GM12878 (cell line): ENCODE results near the gene ILKAP. TPM values are rescaled to one million over a fixed set of nuclear protein-coding genes. Genes with fewer than 3 reads are reported as not detected.

Experiments
- ATAC-seq: fragments of 200-7000 bp; cut with Tn5 transposase; 3 replicates; pipeline ENCODE4 v1.9.1; 2020; ENCODE audit warnings: mild to moderate bottlenecking, moderate library complexity
- BruUV-seq: library from RNA; stranded (reverse); fragments of 400-500 nt; replicated peaks from 2 replicates; lab custom pipeline; 2021; lab: Mats Ljungman, UMichigan
- CTCF ChIA-PET: fragments of 300-600 bp; sonication (Branson Sonifier 250); formaldehyde crosslinking; extraction: SDS; loops from one replicate; lab custom pipeline; 2021; ENCODE audit warnings: inconsistent platforms; lab: Yijun Ruan, JAX
- POLR2A ChIA-PET: fragments of 350-600 bp; formaldehyde crosslinking; extraction: SDS; loops from one replicate; lab custom pipeline; 2021; ENCODE audit warnings: inconsistent platforms; lab: Charles Lee
- RAD21 ChIA-PET: fragments of 300-600 bp; sonication (Branson Sonifier 250); formaldehyde crosslinking; loops from one replicate; lab custom pipeline; 2023; ENCODE audit warnings: antibody characterized with exemption; ENCODE audit not compliant: unreplicated experiment; lab: Charles Lee
- SMC1A ChIA-PET: fragments of 300-600 bp; sonication (Branson Sonifier 250); formaldehyde crosslinking; loops from one replicate; lab custom pipeline; 2023; ENCODE audit not compliant: unreplicated experiment, uncharacterized antibody; lab: Charles Lee
- DNase-seq: peaks from one replicate; pipeline ENCODE4 v3.0.0-alpha.2; 2011; ENCODE audit warnings: low read depth, low spot score
- FAIRE-seq: peaks from 3 replicates; lab custom pipeline; 2011; peaks lifted over from hg19 to GRCh38; lab: Jason Lieb, UNC
- H2AFZ ChIP-seq: 2 replicates; pipeline ENCODE4 v1.6.0; 2011; ENCODE audit warnings: low read depth, low read length, control low read depth; ENCODE audit not compliant: control insufficient read depth
- H3K27ac ChIP-seq: 2 replicates; pipeline ENCODE4 v1.5.1; 2011; ENCODE audit warnings: control low read depth; ENCODE audit not compliant: control insufficient read depth, insufficient read depth
- H3K27me3 ChIP-seq, 2 experiments: replicated peaks in 1 of 2; 2 replicates each; pipeline versions ENCODE4 v1.6.0 to v1.6.1; 2011; ENCODE audit warnings: low read length in 1 of 2; ENCODE audit not compliant: control insufficient read depth in 2 of 2, insufficient read depth in 2 of 2
- H3K36me3 ChIP-seq, 2 experiments: 2 replicates each; pipeline ENCODE4 v1.5.1; 2011; ENCODE audit warnings: low read length in 1 of 2; ENCODE audit not compliant: control insufficient read depth in 2 of 2, insufficient read depth in 2 of 2
- H3K4me1 ChIP-seq: 2 replicates; pipeline ENCODE4 v1.6.1; 2011; ENCODE audit warnings: mild to moderate bottlenecking, low read length, moderate library complexity, mixed read lengths; ENCODE audit not compliant: control insufficient read depth, insufficient read depth
- H3K4me2 ChIP-seq: 2 replicates; pipeline ENCODE4 v1.6.0; 2011; ENCODE audit warnings: control low read depth; ENCODE audit not compliant: control insufficient read depth, insufficient read depth
- H3K4me3 ChIP-seq: fragments of 200-600 bp; sonication (generic); 2 replicates; pipeline ENCODE4 v1.5.1; 2016
- H3K79me2 ChIP-seq: 2 replicates; pipeline ENCODE4 v1.6.0; 2011; ENCODE audit warnings: low read length; ENCODE audit not compliant: control insufficient read depth, insufficient read depth
- H3K9ac ChIP-seq: 2 replicates; pipeline ENCODE4 v1.8.0; 2011; ENCODE audit warnings: low read length, control low read depth, mixed read lengths; ENCODE audit not compliant: control insufficient read depth, insufficient read depth
- H3K9me3 ChIP-seq: replicated peaks from 3 replicates; pipeline ENCODE4 v1.5.1; 2011; ENCODE audit warnings: mild to moderate bottlenecking, low read length; ENCODE audit not compliant: control insufficient read depth, insufficient read depth
- H4K20me1 ChIP-seq: 2 replicates; pipeline ENCODE4 v1.6.0; 2011; ENCODE audit not compliant: control insufficient read depth, insufficient read depth
- ASH2L ChIP-seq: fragments of 300-600, 200-600 bp; sonication (generic); IDR thresholded peaks from 2 replicates; pipeline ENCODE4 v1.6.1; 2017; ENCODE audit warnings: low read depth, mild to moderate bottlenecking, borderline replicate concordance
- CBX5 ChIP-seq: sonication (generic); IDR thresholded peaks from 2 replicates; pipeline ENCODE4 v1.6.1; 2016; ENCODE audit warnings: low read depth, moderate library complexity, mild to moderate bottlenecking, inconsistent platforms
- FOS ChIP-seq: IDR thresholded peaks from 3 replicates; pipeline ENCODE4 v1.6.1; 2011; ENCODE audit warnings: borderline replicate concordance; ENCODE audit not compliant: insufficient read length; ENCODE audit errors: extremely low read depth
- NKRF ChIP-seq: fragments of 450-650 bp; conservative IDR thresholded peaks from 2 replicates; pipeline ENCODE4 v1.6.1; 2017; ENCODE audit warnings: mild to moderate bottlenecking, moderate library complexity
- PML ChIP-seq: IDR thresholded peaks from 2 replicates; pipeline ENCODE4 v1.6.1; 2012; ENCODE audit warnings: low read length, inconsistent platforms
- POLR2A ChIP-seq: IDR thresholded peaks from 2 replicates; pipeline ENCODE4 v1.6.1; 2011; ENCODE audit warnings: low read depth, mild to moderate bottlenecking, low read length
- SPI1 ChIP-seq: IDR thresholded peaks from 2 replicates; pipeline ENCODE4 v1.6.1; 2011; ENCODE audit warnings: low read depth, mild to moderate bottlenecking, low read length, moderate library complexity, borderline replicate concordance; ENCODE audit not compliant: insufficient read depth
- TARDBP ChIP-seq: IDR thresholded peaks from 2 replicates; pipeline ENCODE4 v1.6.1; 2016; ENCODE audit warnings: borderline replicate concordance
- USF1 ChIP-seq: IDR thresholded peaks from 2 replicates; pipeline ENCODE4 v1.6.1; 2011; ENCODE audit warnings: borderline replicate concordance, low read depth, mild to moderate bottlenecking, moderate library complexity, mixed read lengths, low read length; ENCODE audit not compliant: insufficient read depth; ENCODE audit errors: extremely low read length
- ZBTB33 ChIP-seq: fragments of 450-650 bp; IDR thresholded peaks from 2 replicates; pipeline ENCODE4 v1.6.1; 2017; ENCODE audit warnings: mild to moderate bottlenecking
- ZNF592 ChIP-seq: fragments of 450-650 bp; IDR thresholded peaks from 2 replicates; pipeline ENCODE4 v1.6.1; 2017; ENCODE audit warnings: mild to moderate bottlenecking, moderate library complexity
- ZNF622 ChIP-seq: fragments of 450-650 bp; IDR thresholded peaks from 2 replicates; pipeline ENCODE4 v1.6.1; 2017; ENCODE audit warnings: mild to moderate bottlenecking, inconsistent platforms
- WGBS: methylation state at CpG from one replicate; pipeline ENCODE4 v1.1.6; 2016; ENCODE audit warnings: low lambda C conversion rate; ENCODE audit not compliant: insufficient replicate concordance, insufficient coverage; ENCODE audit errors: missing lambda C conversion rate; 5-methylcytosine and 5-hydroxymethylcytosine counted together
- in situ Hi-C: fragments of 300-500 bp; cut with MboI; formaldehyde crosslinking; loops from 9 replicates; pipeline ENCODE4 v1.14.3; 2018; ENCODE audit warnings: mixed read lengths
- intact Hi-C: fragments of 100-400 bp; cut with micrococcal nuclease; formaldehyde crosslinking; loops from one replicate; pipeline ENCODE4 v1.14.2; 2022; ENCODE audit not compliant: unreplicated experiment
- polyA plus RNA-seq, 11 experiments: library from polyadenylated mRNA; depleted of rRNA in 4 of 11; unstranded in 6 of 11; stranded (reverse) in 5 of 11; fragments of >200 nt; fragmentation: Nextera tagmentation in 4 of 11; fragmentation: Illumina TruSeq in 1 of 11; extraction: Ambion mirVana in 4 of 11; extraction: Trizol in 1 of 11; gene quantifications; 1 replicate in 1 of 11; 2 replicates in 10 of 11; pipeline versions ENCODE4 v1.2.1 to v1.2.3, GENCODE V29; 2011 to 2016; ENCODE audit warnings: inconsistent platforms in 2 of 11, missing spikeins in 2 of 11, low read depth in 1 of 11
- total RNA-seq, 4 experiments: library from RNA; depleted of rRNA in 3 of 4; stranded (reverse); fragments of >200 nt in 3 of 4; fragmentation: Illumina TruSeq in 1 of 4; extraction: Trizol in 1 of 4; gene quantifications; 2 replicates each; pipeline versions ENCODE4 v1.2.1 to v1.2.3, GENCODE V29; 2013 to 2021

ILKAP gene
- total and polyA plus RNA-seq, 10 of the 15 experiments (the other 5 are each of a cell fraction or from before 2014, with no cell fraction given) = 4.2 to 65.3 (median 37.3) TPM

DNA sequence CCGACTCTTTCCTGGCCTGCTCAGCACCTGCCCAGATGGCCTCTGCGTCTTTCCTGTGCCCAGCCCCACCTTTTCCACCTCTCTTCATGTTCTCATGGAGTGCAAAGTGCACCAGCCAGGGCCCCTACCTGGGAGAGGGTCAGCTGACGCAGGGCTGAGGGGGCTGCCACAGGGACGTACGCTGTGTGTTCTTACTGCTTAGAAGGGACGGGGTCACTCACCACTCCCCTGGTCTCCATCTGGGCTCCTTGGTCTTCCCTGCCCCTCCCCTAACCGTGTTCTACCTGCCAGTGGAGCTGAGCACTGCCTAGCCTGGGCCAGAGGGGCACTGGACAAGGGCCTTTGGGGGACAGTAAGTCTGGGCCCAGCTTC, 36.2 kb downstream of the ILKAP start (continued):
- TF ChIP-seq NKRF (no peak), ASH2L (no peak), TARDBP (no peak), CBX5 (no peak)

DNA sequence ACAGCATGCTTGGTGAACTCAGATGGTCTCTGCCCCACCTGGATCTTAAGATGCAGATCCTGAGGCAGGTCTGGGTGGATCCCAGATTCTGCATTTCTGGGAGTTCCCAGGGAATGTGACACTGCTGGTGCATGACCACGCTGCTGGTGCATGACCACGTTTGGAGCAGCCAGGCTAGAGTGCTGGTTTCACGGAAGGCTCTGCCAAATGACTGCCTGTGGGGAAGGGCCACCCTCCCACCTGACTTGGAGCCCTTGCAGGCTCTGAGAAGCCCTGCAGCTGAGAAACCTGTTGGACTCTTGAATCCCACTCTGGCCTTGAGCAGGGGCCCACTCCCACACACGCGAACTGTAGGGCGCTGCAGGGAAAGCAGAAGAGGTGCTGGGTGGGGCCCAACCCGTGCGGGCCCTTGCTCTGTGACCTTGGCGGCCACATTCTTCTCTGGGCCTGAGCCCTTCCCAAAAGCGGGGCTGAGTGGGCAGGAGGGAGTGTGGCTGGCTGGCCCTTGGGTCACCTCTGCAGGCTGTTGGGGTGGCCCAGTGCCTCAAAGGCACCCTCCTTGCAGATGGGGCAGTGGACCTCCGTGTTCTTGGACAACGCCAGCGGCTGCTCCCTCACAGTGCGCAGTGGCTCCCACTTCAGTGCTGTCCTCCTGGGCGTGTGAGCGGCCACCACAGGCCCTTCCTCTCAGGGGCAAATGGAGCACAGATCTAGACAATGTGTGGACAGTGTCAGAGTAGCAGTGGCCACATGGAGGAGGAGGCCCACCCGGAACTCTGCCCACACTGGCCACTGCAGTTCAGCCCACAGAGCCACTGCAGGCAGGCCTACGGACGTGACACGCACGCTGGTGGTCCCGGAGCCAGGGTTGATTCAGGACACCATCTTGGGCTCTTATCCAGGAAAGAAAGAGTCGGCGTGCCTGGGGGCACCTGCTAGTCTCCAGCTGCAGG, 36.8 kb downstream of the ILKAP start:
- ATAC-seq (no peak), FAIRE-seq (no peak), DNase-seq (no peak)
- RAD21 ChIA-PET = no interaction called here
- Histone ChIP-seq H2AFZ (no peak overlapping the region), H3K9me3 (no peaks in the 10 kb centered on the region), H3K4me3 (no peak overlapping the region), H4K20me1 (no peaks in the 10 kb centered on the region; the same call in 1 of the 2 replicates), H3K4me2 (no peak overlapping the region), H3K9ac (no peak overlapping the region), H3K4me1 (no peaks in the 10 kb centered on the region), H3K27me3 (peaks cover 0 to 5% of the 10 kb centered on the region in 2 experiments; a peak in 3 of 4 replicates), H3K27ac (no peak overlapping the region), H3K79me2 (no peaks in the 10 kb centered on the region), H3K36me3 (peaks cover 2 to 10% of the 10 kb centered on the region in 2 experiments)
- intact Hi-C loops (no loop called here), in situ Hi-C loops (no loop called here)
- CTCF ChIA-PET = interaction anchor here (0.5 kb wide), 1 partner anchor 137 kb away, joined by 3 read pairs; no protein-coding TSS in a partner anchor
- SMC1A ChIA-PET = no interaction called here
- WGBS = 85% methylated on average over 24 of the region's 24 CpGs
- POLR2A ChIA-PET = no interaction called here
- no TSS peak for BruUV-seq
- TF ChIP-seq ZNF592 (no peak), POLR2A (no peak), USF1 (no peak), FOS (no peak), PML (no peak), ZNF622 (no peak), ZBTB33 (no peak), SPI1 (no peak)
